SK-N-SH (cell line): ENCODE results near the gene RPF1.

Source experiments
- CHD2 ChIP-seq: fragments of 150-350 bp; IDR thresholded peaks from 2 replicates; pipeline ENCODE4 v1.6.1; 2018; ENCODE audit warnings: low read length; ENCODE audit not compliant: partially characterized antibody
- CTCF ChIP-seq: fragments of 200-600 bp; sonication (generic); IDR thresholded peaks from 2 replicates; pipeline ENCODE4 v1.6.1; 2017; ENCODE audit warnings: antibody characterized with exemption, mild to moderate bottlenecking, moderate library complexity
- EZH2phosphoT487 ChIP-seq: fragments of 200-600 bp; sonication (generic); IDR thresholded peaks from 2 replicates; pipeline ENCODE4 v1.6.1; 2017; ENCODE audit warnings: low read depth, mixed run types, mild to moderate bottlenecking, antibody characterized with exemption, moderate library complexity, borderline replicate concordance
- FOXJ3 ChIP-seq: sonication (generic); formaldehyde crosslinking; IDR thresholded peaks from 2 replicates; pipeline ENCODE4 v1.5.1; 2020; ENCODE audit warnings: mild to moderate bottlenecking, missing genetic modification reagents
- GABPA ChIP-seq: IDR thresholded peaks from 2 replicates; pipeline ENCODE4 v1.4.0; 2012; ENCODE audit warnings: low read depth, mild to moderate bottlenecking
- JUND ChIP-seq: IDR thresholded peaks from 2 replicates; pipeline ENCODE4 v1.4.0; 2012
- YY1 ChIP-seq: IDR thresholded peaks from 2 replicates; pipeline ENCODE4 v1.4.0; 2012; ENCODE audit warnings: low read depth, mild to moderate bottlenecking
- TF ChIP-seq, protein P1 (sequence below): IDR thresholded peaks from 2 replicates; pipeline ENCODE4 v1.4.0; 2012; ENCODE audit warnings: low read depth

GRCh38 chr1:84539972-84540371 lies 60.9 kb downstream of the RPF1 start:
- TF ChIP-seq GABPA: no peak
- TF ChIP-seq EZH2phosphoT487: no peak
- TF ChIP-seq JUND: no peak
- no peak for TF ChIP-seq CTCF
- TF ChIP-seq CHD2: no peak
- TF ChIP-seq, protein P1, sequence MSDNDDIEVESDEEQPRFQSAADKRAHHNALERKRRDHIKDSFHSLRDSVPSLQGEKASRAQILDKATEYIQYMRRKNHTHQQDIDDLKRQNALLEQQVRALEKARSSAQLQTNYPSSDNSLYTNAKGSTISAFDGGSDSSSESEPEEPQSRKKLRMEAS: no peak
- no peak for TF ChIP-seq YY1
- TF ChIP-seq FOXJ3 (CRISPR knock-in tag): no peak
